HCT116 (cell line): ENCODE results near the gene PPP2R1B. TPM values are rescaled to one million over a fixed set of nuclear protein-coding genes. Genes with fewer than 3 reads are reported as not detected.

Experiments used
- ATAC-seq: fragments of 200-7000 bp; cut with Tn5 transposase; 2 replicates; pipeline ENCODE4 v1.9.1; 2020; ENCODE audit warnings: mild to moderate bottlenecking, moderate library complexity
- BruUV-seq: library from RNA; stranded (reverse); fragments of 400-500 nt; replicated peaks from 2 replicates; lab custom pipeline; 2021; lab: Mats Ljungman, UMichigan
- CTCF ChIA-PET: fragments of 300-600 bp; sonication (Branson Sonifier 250); formaldehyde crosslinking; loops from one replicate; lab custom pipeline; 2021; ENCODE audit warnings: antibody characterized with exemption; lab: Charles Lee
- POLR2A ChIA-PET: fragments of 300-600, 350-600 bp; sonication (Branson Sonifier 250); formaldehyde crosslinking; loops from one replicate; lab custom pipeline; 2021; ENCODE audit warnings: antibody characterized with exemption; lab: Charles Lee
- RAD21 ChIA-PET, 2 experiments: fragments of 300-600 bp; sonication (Branson Sonifier 250); formaldehyde crosslinking; loops; one replicate each; lab custom pipeline; 2023; ENCODE audit warnings: low total read pairs in 2 of 2; ENCODE audit not compliant: uncharacterized antibody in 2 of 2, unreplicated experiment in 2 of 2, low non-redundant PET in 1 of 2; lab: Charles Lee
- DNase-seq: peaks from one replicate; pipeline ENCODE4 v3.0.0-alpha.2; 2010; ENCODE audit warnings: low read depth, low spot score
- H2AFZ ChIP-seq: fragments of 200-600 bp; shearing (Covaris generic), sonication (generic); 2 replicates; pipeline ENCODE4 v1.6.1; 2017; ENCODE audit warnings: low read depth, mixed run types, mixed read lengths, antibody characterized with exemption, low read length; ENCODE audit not compliant: poor library complexity, severe bottlenecking
- H3K27ac ChIP-seq: 2 replicates; pipeline ENCODE4 v1.5.1; 2012; ENCODE audit warnings: low read depth, low read length
- H3K27me3 ChIP-seq: fragments of 200-600 bp; sonication (generic); 2 replicates; pipeline ENCODE4 v1.6.1; 2016; ENCODE audit warnings: mixed run types, low read length, mixed read lengths; ENCODE audit not compliant: insufficient read depth
- H3K36me3 ChIP-seq, 2 experiments: fragments of 200-500 bp in 1 of 2; fragments of 200-600 bp in 1 of 2; sonication (Bioruptor generic) in 1 of 2; sonication (generic) in 1 of 2; 2 replicates each; pipeline versions ENCODE4 v1.5.1 to v1.6.1; 2014 to 2016; ENCODE audit warnings: low read length in 2 of 2, inconsistent platforms in 1 of 2, mixed read lengths in 1 of 2, mixed run types in 1 of 2; ENCODE audit not compliant: insufficient read depth in 2 of 2, control insufficient read depth in 1 of 2
- H3K4me1 ChIP-seq, 2 experiments: fragments of 200-600 bp in 1 of 2; sonication (generic) in 1 of 2; 2 replicates each; pipeline versions ENCODE4 v1.5.1 to v1.6.1; 2012 to 2017; ENCODE audit warnings: low read length in 2 of 2, inconsistent platforms in 1 of 2, mild to moderate bottlenecking in 1 of 2, mixed read lengths in 1 of 2, mixed run types in 1 of 2, moderate library complexity in 1 of 2; ENCODE audit not compliant: insufficient read depth in 2 of 2, control insufficient read depth in 1 of 2
- H3K4me2 ChIP-seq: fragments of 200-600 bp; sonication (generic); 2 replicates; pipeline ENCODE4 v1.6.1; 2017; ENCODE audit warnings: mixed run types, low read length, mixed read lengths
- H3K4me3 ChIP-seq, 2 experiments: fragments of 200-600 bp in 1 of 2; sonication (generic) in 1 of 2; replicated peaks in 1 of 2; 2 replicates each; pipeline ENCODE4 v1.5.1; 2011 to 2016; ENCODE audit warnings: low read length in 2 of 2, control low read depth in 1 of 2, low read depth in 1 of 2, mild to moderate bottlenecking in 1 of 2, mixed read lengths in 1 of 2, mixed run types in 1 of 2
- H3K79me2 ChIP-seq: fragments of 200-600 bp; sonication (generic); 2 replicates; pipeline ENCODE4 v1.6.1; 2017; ENCODE audit warnings: mild to moderate bottlenecking, mixed run types, low read length, moderate library complexity, mixed read lengths; ENCODE audit not compliant: insufficient read depth
- H3K9ac ChIP-seq: fragments of 200-600 bp; sonication (generic); 2 replicates; pipeline ENCODE4 v1.6.1; 2016; ENCODE audit warnings: low read length, mixed read lengths
- H3K9me2 ChIP-seq: fragments of 200-600 bp; sonication (generic), shearing (Covaris generic); 2 replicates; pipeline ENCODE4 v1.6.1; 2017; ENCODE audit warnings: mixed run types, mild to moderate bottlenecking, moderate library complexity; ENCODE audit not compliant: insufficient read depth
- H3K9me3 ChIP-seq, 2 experiments: fragments of 200-500 bp in 1 of 2; fragments of 200-600 bp in 1 of 2; sonication (Bioruptor generic) in 1 of 2; sonication (generic) in 1 of 2; 2 replicates each; pipeline ENCODE4 v1.6.1; 2014 to 2017; ENCODE audit warnings: low read length in 2 of 2, mixed read lengths in 2 of 2, inconsistent platforms in 1 of 2, low read depth in 1 of 2, mild to moderate bottlenecking in 1 of 2, mixed run types in 1 of 2, moderate library complexity in 1 of 2; ENCODE audit not compliant: control insufficient read depth in 1 of 2, insufficient read depth in 1 of 2
- H4K20me1 ChIP-seq: fragments of 200-600 bp; sonication (generic), shearing (Covaris generic); 2 replicates; pipeline ENCODE4 v1.6.1; 2017; ENCODE audit warnings: mixed run types, mild to moderate bottlenecking, moderate library complexity; ENCODE audit not compliant: insufficient read depth
- CBX3 ChIP-seq: IDR thresholded peaks from 2 replicates; pipeline ENCODE4 v1.6.1; 2012; ENCODE audit warnings: low read depth
- ELF1 ChIP-seq: IDR thresholded peaks from 2 replicates; pipeline ENCODE4 v1.6.1; 2012; ENCODE audit warnings: low read depth, borderline replicate concordance
- FOSL1 ChIP-seq: IDR thresholded peaks from 2 replicates; pipeline ENCODE4 v1.6.1; 2012; ENCODE audit warnings: low read depth
- POLR2AphosphoS5 ChIP-seq: IDR thresholded peaks from 2 replicates; pipeline ENCODE4 v1.6.1; 2011; ENCODE audit warnings: mild to moderate bottlenecking, low read depth, low read length, moderate library complexity
- SP1 ChIP-seq: IDR thresholded peaks from 2 replicates; pipeline ENCODE4 v1.6.1; 2012; ENCODE audit warnings: low read depth
- YY1 ChIP-seq: IDR thresholded peaks from 2 replicates; pipeline ENCODE4 v1.6.1; 2011; ENCODE audit warnings: low read length, low read depth, moderate library complexity, mild to moderate bottlenecking; ENCODE audit not compliant: insufficient replicate concordance; ENCODE audit errors: extremely low read depth
- ZFX ChIP-seq: fragments of 450-650 bp; IDR thresholded peaks from 2 replicates; pipeline ENCODE4 v1.6.1; 2017
- ZNF274 ChIP-seq: fragments of 200-500 bp; sonication (Bioruptor generic); IDR thresholded peaks from 2 replicates; pipeline ENCODE4 v1.6.1; 2014; ENCODE audit warnings: mild to moderate bottlenecking, low read depth, low read length, inconsistent platforms
- intact Hi-C: fragments of 100-400 bp; cut with micrococcal nuclease; formaldehyde crosslinking; loops from 2 replicates; pipeline ENCODE4 v1.10.0; 2022
- total RNA-seq: library from RNA; stranded (reverse); gene quantifications from one replicate; pipeline ENCODE4 v1.2.1, GENCODE V29; 2021; ENCODE audit not compliant: unreplicated experiment
- TF ChIP-seq, protein P1 (sequence below): IDR thresholded peaks from 2 replicates; pipeline ENCODE4 v1.6.1; 2011; ENCODE audit warnings: mild to moderate bottlenecking, low read length, moderate library complexity; ENCODE audit not compliant: insufficient replicate concordance; ENCODE audit errors: extremely low read depth
- TF ChIP-seq, protein P2 (sequence below), 3 experiments: fragments of 200-600 bp in 1 of 3; sonication (generic) in 1 of 3; IDR thresholded peaks in 2 of 3; conservative IDR thresholded peaks in 1 of 3; 2 replicates each; pipeline ENCODE4 v1.5.1; 2012 to 2017; ENCODE audit warnings: low read depth in 2 of 3, low read length in 2 of 3, antibody characterized with exemption in 1 of 3, borderline replicate concordance in 1 of 3, control low read depth in 1 of 3, mild to moderate bottlenecking in 1 of 3, mixed read lengths in 1 of 3, mixed run types in 1 of 3, moderate library complexity in 1 of 3; ENCODE audit not compliant: insufficient read depth in 1 of 3
- TF ChIP-seq, protein P3 (sequence below): IDR thresholded peaks from 2 replicates; pipeline ENCODE4 v1.6.1; 2012
- TF ChIP-seq, protein P4 (sequence below): IDR thresholded peaks from 2 replicates; pipeline ENCODE4 v1.6.1; 2012; ENCODE audit warnings: low read depth

Gene PPP2R1B
- total RNA-seq, 1 experiment from 2014 or later, result 24.9 TPM

DNA sequence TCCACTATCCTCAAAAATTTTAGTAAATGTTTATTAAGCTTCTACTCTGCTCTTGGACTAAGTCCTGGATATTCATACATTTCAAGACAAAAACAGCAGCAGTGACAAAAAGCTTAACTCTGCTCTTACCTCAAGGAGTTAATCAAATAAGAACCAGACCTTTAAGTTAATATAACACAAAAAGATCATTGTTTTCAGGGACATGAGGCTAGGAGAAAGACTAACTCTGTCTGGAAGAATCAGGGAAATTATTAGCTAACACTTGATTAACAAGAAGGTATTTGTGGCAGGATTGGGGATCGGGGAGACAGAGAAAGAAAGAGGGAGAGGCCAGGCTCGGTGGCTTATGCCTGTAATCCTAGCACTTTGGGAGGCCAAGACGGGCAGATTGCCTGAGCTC, 74.4 kb downstream of the PPP2R1B start:
- TF ChIP-seq, protein P1, sequence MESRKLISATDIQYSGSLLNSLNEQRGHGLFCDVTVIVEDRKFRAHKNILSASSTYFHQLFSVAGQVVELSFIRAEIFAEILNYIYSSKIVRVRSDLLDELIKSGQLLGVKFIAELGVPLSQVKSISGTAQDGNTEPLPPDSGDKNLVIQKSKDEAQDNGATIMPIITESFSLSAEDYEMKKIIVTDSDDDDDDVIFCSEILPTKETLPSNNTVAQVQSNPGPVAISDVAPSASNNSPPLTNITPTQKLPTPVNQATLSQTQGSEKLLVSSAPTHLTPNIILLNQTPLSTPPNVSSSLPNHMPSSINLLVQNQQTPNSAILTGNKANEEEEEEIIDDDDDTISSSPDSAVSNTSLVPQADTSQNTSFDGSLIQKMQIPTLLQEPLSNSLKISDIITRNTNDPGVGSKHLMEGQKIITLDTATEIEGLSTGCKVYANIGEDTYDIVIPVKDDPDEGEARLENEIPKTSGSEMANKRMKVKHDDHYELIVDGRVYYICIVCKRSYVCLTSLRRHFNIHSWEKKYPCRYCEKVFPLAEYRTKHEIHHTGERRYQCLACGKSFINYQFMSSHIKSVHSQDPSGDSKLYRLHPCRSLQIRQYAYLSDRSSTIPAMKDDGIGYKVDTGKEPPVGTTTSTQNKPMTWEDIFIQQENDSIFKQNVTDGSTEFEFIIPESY, result no peak
- TF ChIP-seq YY1, result no peak
- no peak for TF ChIP-seq CBX3
- TF ChIP-seq ZFX, result no peak
- no peak for TF ChIP-seq ELF1
- no peak for TF ChIP-seq ZNF274
- TF ChIP-seq, protein P2, sequence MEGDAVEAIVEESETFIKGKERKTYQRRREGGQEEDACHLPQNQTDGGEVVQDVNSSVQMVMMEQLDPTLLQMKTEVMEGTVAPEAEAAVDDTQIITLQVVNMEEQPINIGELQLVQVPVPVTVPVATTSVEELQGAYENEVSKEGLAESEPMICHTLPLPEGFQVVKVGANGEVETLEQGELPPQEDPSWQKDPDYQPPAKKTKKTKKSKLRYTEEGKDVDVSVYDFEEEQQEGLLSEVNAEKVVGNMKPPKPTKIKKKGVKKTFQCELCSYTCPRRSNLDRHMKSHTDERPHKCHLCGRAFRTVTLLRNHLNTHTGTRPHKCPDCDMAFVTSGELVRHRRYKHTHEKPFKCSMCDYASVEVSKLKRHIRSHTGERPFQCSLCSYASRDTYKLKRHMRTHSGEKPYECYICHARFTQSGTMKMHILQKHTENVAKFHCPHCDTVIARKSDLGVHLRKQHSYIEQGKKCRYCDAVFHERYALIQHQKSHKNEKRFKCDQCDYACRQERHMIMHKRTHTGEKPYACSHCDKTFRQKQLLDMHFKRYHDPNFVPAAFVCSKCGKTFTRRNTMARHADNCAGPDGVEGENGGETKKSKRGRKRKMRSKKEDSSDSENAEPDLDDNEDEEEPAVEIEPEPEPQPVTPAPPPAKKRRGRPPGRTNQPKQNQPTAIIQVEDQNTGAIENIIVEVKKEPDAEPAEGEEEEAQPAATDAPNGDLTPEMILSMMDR (IDR thresholded peaks at IDR 0.05 in 2 of 3, conservative IDR thresholded peaks at IDR 0.05 in 1 of 3; ENCODE audit: borderline replicate concordance in 1 of 3, insufficient read depth in 1 of 3, low read depth in 2 of 3, low read length in 2 of 3), result no peak
- TF ChIP-seq, protein P3, sequence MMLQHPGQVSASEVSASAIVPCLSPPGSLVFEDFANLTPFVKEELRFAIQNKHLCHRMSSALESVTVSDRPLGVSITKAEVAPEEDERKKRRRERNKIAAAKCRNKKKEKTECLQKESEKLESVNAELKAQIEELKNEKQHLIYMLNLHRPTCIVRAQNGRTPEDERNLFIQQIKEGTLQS, result no peak
- TF ChIP-seq FOSL1, result no peak
- TF ChIP-seq, protein P4, sequence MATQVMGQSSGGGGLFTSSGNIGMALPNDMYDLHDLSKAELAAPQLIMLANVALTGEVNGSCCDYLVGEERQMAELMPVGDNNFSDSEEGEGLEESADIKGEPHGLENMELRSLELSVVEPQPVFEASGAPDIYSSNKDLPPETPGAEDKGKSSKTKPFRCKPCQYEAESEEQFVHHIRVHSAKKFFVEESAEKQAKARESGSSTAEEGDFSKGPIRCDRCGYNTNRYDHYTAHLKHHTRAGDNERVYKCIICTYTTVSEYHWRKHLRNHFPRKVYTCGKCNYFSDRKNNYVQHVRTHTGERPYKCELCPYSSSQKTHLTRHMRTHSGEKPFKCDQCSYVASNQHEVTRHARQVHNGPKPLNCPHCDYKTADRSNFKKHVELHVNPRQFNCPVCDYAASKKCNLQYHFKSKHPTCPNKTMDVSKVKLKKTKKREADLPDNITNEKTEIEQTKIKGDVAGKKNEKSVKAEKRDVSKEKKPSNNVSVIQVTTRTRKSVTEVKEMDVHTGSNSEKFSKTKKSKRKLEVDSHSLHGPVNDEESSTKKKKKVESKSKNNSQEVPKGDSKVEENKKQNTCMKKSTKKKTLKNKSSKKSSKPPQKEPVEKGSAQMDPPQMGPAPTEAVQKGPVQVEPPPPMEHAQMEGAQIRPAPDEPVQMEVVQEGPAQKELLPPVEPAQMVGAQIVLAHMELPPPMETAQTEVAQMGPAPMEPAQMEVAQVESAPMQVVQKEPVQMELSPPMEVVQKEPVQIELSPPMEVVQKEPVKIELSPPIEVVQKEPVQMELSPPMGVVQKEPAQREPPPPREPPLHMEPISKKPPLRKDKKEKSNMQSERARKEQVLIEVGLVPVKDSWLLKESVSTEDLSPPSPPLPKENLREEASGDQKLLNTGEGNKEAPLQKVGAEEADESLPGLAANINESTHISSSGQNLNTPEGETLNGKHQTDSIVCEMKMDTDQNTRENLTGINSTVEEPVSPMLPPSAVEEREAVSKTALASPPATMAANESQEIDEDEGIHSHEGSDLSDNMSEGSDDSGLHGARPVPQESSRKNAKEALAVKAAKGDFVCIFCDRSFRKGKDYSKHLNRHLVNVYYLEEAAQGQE, result no peak
- no peak for TF ChIP-seq SP1
- no peak for TF ChIP-seq POLR2AphosphoS5
- no peak overlapping the region for H3K27ac ChIP-seq
- ChIA-PET RAD21 (no interaction called here), POLR2A (no interaction called here), CTCF (no interaction called here)
- H3K4me3 ChIP-seq, result no peak overlapping the region
- H3K9ac ChIP-seq, result no peak overlapping the region
- no peaks in the 10 kb centered on the region for H4K20me1 ChIP-seq
- no TSS peak for BruUV-seq
- H3K79me2 ChIP-seq, result no peaks in the 10 kb centered on the region
- H2AFZ ChIP-seq, result no peak overlapping the region
- intact Hi-C loops, result no loop called here
- H3K9me2 ChIP-seq, result no peaks in the 10 kb centered on the region
- ATAC-seq, result no peak
- no peak overlapping the region for H3K4me2 ChIP-seq
- DNase-seq, result no peak
- H3K36me3 ChIP-seq, result 0 out of 4 replicates have a peak, but pooled peaks cover 0 to 4% of the 10 kb centered on the region in 2 experiments
- no peaks in the 10 kb centered on the region for H3K27me3 ChIP-seq
- no peaks in the 10 kb centered on the region for H3K4me1 ChIP-seq
- H3K9me3 ChIP-seq, result no peaks in the 10 kb centered on the region
